HepG2 (cell line): ENCODE measurements around the gene OSM. TPM values are rescaled to one million over a fixed set of nuclear protein-coding genes. Genes with fewer than 3 reads are reported as not detected.

Source experiments
- CENPT ChIP-seq: sonication (generic); formaldehyde crosslinking; IDR thresholded peaks from 2 replicates; pipeline ENCODE4 v1.8.0; 2022; ENCODE audit warnings: low read depth, mild to moderate bottlenecking, moderate library complexity, missing genetic modification reagents
- ETV6 ChIP-seq: sonication (generic); formaldehyde crosslinking; conservative IDR thresholded peaks from 2 replicates; pipeline ENCODE4 v1.4.0; 2020; ENCODE audit warnings: missing genetic modification reagents
- FOXO4 ChIP-seq: sonication (generic); formaldehyde crosslinking; conservative IDR thresholded peaks from 2 replicates; pipeline ENCODE4 v1.8.1; 2023; ENCODE audit warnings: missing genetic modification reagents
- HHEX ChIP-seq: IDR thresholded peaks from 2 replicates; pipeline ENCODE4 v1.6.1; 2016; ENCODE audit warnings: control low read depth
- JUNB ChIP-seq: sonication (generic); formaldehyde crosslinking; IDR thresholded peaks from 2 replicates; pipeline ENCODE4 v1.8.0; 2022; ENCODE audit warnings: missing genetic modification reagents, mild to moderate bottlenecking, borderline replicate concordance
- KLF11 ChIP-seq: IDR thresholded peaks from 2 replicates; pipeline ENCODE4 v1.6.1; 2016; ENCODE audit warnings: missing compliant biosample characterization
- KMT2B ChIP-seq: IDR thresholded peaks from 2 replicates; pipeline ENCODE4 v1.6.1; 2016; ENCODE audit warnings: missing genetic modification reagents, missing compliant biosample characterization
- MEF2D ChIP-seq: sonication (generic); formaldehyde crosslinking; IDR thresholded peaks from 2 replicates; pipeline ENCODE4 v1.5.1; 2020; ENCODE audit warnings: mild to moderate bottlenecking, missing genetic modification reagents
- PHF8 ChIP-seq: sonication (generic); formaldehyde crosslinking; IDR thresholded peaks from 2 replicates; pipeline ENCODE4 v1.5.0; 2020; ENCODE audit warnings: missing genetic modification reagents
- RARA ChIP-seq: IDR thresholded peaks from 2 replicates; pipeline ENCODE4 v1.6.1; 2016; ENCODE audit warnings: missing genetic modification reagents, missing compliant biosample characterization
- SP4 ChIP-seq: sonication (generic); formaldehyde crosslinking; IDR thresholded peaks from 2 replicates; pipeline ENCODE4 v1.8.1; 2023; ENCODE audit warnings: mild to moderate bottlenecking, missing genetic modification reagents
- SUZ12 ChIP-seq: fragments of 150-350 bp; IDR thresholded peaks from 2 replicates; pipeline ENCODE4 v1.6.1; 2014; ENCODE audit warnings: low read depth, low read length
- ZBTB7A ChIP-seq: sonication (generic); formaldehyde crosslinking; IDR thresholded peaks from 2 replicates; pipeline ENCODE4 v1.8.0; 2022; ENCODE audit warnings: mild to moderate bottlenecking, missing genetic modification reagents
- ZNF431 ChIP-seq: sonication (generic); formaldehyde crosslinking; IDR thresholded peaks from 2 replicates; pipeline ENCODE4 v1.9.0; 2022; ENCODE audit warnings: missing genetic modification reagents, low read depth, mild to moderate bottlenecking, borderline replicate concordance
- ZNF460 ChIP-seq: sonication (generic); formaldehyde crosslinking; IDR thresholded peaks from 2 replicates; pipeline ENCODE4 v1.5.1; 2020; ENCODE audit warnings: missing genetic modification reagents, mild to moderate bottlenecking, borderline replicate concordance
- polyA plus RNA-seq, 8 experiments: library from polyadenylated mRNA; depleted of rRNA in 3 of 8; stranded (reverse) in 7 of 8; unstranded in 1 of 8; fragments of >200 nt; fragmentation: Illumina TruSeq in 4 of 8; extraction: Trizol in 4 of 8; gene quantifications; 2 replicates each; pipeline versions ENCODE4 v1.2.1 to v1.2.3, GENCODE V29; 2011 to 2016; ENCODE audit warnings: low read depth in 4 of 8, missing spikeins in 1 of 8, mixed read lengths in 1 of 8; ENCODE audit not compliant: insufficient read depth in 1 of 8
- total RNA-seq, 5 experiments: library from RNA; depleted of rRNA; stranded (reverse); fragments of >200 nt; fragmentation: Illumina TruSeq; extraction: Trizol; gene quantifications; 2 replicates each; pipeline ENCODE4 v1.2.3, GENCODE V29; 2016; ENCODE audit warnings: low read depth in 1 of 5
- TF ChIP-seq, protein P1 (sequence below): sonication (generic); formaldehyde crosslinking; IDR thresholded peaks from 2 replicates; pipeline ENCODE4 v1.9.0; 2021; ENCODE audit warnings: missing genetic modification reagents, borderline replicate concordance
- TF ChIP-seq, protein P2 (sequence below): sonication (generic); formaldehyde crosslinking; IDR thresholded peaks from 2 replicates; pipeline ENCODE4 v1.4.0; 2020; ENCODE audit warnings: missing genetic modification reagents
- TF ChIP-seq, protein P3 (sequence below): sonication (generic); formaldehyde crosslinking; IDR thresholded peaks from 2 replicates; pipeline ENCODE4 v1.8.0; 2022; ENCODE audit warnings: missing genetic modification reagents, low read depth, mild to moderate bottlenecking, borderline replicate concordance
- TF ChIP-seq, protein P4 (sequence below): IDR thresholded peaks from 2 replicates; pipeline ENCODE4 v1.6.1; 2012; ENCODE audit warnings: low read depth, low read length, improper control_type of control experiment
- TF ChIP-seq, protein P5 (sequence below): sonication (generic); formaldehyde crosslinking; IDR thresholded peaks from 2 replicates; pipeline ENCODE4 v1.5.0; 2020; ENCODE audit warnings: missing genetic modification reagents

The OSM gene
- total and polyA plus RNA-seq, 2 of the 13 experiments (the other 11 are each of a cell fraction or from before 2014, with no cell fraction given): not detected

DNA sequence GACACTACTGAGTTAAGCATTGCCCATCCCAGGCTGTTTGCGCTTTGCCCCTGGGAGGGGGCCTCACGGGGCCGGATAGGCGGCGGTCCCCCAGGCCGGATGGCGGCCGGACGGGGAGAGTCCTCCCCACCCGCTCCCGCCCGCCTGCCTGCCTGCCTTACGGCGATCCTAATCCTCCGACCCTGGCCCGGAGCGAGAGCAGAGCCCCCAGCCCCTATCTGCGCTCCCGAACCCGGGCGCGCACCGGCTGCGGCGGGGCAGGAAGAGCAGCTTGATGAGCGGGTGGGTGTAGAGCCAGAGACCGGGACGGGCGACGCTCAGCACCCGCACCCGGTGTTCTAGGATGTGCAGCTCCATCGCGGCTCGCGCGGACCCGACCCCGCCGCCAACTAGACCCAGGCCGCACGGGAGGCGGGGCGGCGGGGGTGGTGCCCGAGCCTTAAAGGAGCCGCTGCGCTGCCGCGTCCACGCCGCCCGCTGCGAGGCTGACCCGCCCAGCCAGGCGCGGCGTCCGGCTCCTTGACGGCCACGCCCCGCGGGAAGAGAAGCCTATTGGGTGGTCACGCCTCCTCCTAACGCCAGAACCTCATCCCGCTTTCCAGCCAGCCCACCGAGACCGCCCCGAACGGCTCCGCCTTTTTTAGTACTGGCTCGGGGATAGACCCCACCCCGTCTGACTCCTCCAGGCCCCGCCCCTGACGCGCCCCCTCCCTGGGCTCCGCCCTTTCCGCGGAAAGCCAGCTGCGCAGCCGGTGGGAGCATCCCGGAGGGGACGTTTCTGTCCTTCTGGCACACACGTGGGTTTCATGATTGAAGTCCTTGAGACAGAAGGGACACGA is 22.7 kb upstream of the OSM start, which contains the start of gene CASTOR1 (continued):
- TF ChIP-seq, protein P1, sequence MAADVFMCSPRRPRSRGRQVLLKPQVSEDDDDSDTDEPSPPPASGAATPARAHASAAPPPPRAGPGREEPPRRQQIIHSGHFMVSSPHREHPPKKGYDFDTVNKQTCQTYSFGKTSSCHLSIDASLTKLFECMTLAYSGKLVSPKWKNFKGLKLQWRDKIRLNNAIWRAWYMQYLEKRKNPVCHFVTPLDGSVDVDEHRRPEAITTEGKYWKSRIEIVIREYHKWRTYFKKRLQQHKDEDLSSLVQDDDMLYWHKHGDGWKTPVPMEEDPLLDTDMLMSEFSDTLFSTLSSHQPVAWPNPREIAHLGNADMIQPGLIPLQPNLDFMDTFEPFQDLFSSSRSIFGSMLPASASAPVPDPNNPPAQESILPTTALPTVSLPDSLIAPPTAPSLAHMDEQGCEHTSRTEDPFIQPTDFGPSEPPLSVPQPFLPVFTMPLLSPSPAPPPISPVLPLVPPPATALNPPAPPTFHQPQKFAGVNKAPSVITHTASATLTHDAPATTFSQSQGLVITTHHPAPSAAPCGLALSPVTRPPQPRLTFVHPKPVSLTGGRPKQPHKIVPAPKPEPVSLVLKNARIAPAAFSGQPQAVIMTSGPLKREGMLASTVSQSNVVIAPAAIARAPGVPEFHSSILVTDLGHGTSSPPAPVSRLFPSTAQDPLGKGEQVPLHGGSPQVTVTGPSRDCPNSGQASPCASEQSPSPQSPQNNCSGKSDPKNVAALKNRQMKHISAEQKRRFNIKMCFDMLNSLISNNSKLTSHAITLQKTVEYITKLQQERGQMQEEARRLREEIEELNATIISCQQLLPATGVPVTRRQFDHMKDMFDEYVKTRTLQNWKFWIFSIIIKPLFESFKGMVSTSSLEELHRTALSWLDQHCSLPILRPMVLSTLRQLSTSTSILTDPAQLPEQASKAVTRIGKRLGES (CRISPR knock-in tag): no peak
- TF ChIP-seq SUZ12: no peak
- peak; percentile 92 for TF ChIP-seq SP4 (CRISPR knock-in tag)
- TF ChIP-seq, protein P2, sequence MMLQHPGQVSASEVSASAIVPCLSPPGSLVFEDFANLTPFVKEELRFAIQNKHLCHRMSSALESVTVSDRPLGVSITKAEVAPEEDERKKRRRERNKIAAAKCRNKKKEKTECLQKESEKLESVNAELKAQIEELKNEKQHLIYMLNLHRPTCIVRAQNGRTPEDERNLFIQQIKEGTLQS (CRISPR knock-in tag): no peak
- no peak for TF ChIP-seq ETV6
- no peak for TF ChIP-seq KMT2B (CRISPR knock-in tag)
- TF ChIP-seq ZNF431 (CRISPR knock-in tag): no peak
- TF ChIP-seq CENPT (CRISPR knock-in tag): no peak
- TF ChIP-seq, protein P3, sequence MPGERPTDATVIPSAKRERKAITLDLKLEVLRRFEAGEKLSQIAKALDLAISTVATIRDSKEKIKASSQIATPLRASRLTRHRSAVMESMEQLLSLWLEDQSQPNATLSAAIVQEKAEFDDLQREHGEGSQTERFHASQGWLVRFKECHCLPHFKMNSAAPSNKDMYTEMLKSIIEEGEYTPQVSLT (CRISPR knock-in tag): no peak
- TF ChIP-seq RARA (CRISPR knock-in tag): no peak
- no peak for TF ChIP-seq KLF11 (CRISPR knock-in tag)
- TF ChIP-seq, protein P4, sequence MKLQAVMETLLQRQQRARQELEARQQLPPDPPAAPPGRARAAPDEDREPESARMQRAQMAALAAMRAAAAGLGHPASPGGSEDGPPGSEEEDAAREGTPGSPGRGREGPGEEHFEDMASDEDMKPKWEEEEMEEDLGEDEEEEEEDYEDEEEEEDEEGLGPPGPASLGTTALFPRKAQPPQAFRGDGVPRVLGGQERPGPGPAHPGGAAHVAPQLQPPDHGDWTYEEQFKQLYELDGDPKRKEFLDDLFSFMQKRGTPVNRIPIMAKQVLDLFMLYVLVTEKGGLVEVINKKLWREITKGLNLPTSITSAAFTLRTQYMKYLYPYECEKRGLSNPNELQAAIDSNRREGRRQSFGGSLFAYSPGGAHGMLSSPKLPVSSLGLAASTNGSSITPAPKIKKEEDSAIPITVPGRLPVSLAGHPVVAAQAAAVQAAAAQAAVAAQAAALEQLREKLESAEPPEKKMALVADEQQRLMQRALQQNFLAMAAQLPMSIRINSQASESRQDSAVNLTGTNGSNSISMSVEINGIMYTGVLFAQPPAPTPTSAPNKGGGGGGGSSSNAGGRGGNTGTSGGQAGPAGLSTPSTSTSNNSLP: no peak
- TF ChIP-seq MEF2D (CRISPR knock-in tag): no peak
- no peak for TF ChIP-seq HHEX
- TF ChIP-seq ZBTB7A (CRISPR knock-in tag): peak; percentile 61; the same call in 1 of the 2 replicates
- no peak for TF ChIP-seq ZNF460 (CRISPR knock-in tag)
- TF ChIP-seq FOXO4: no peak
- peak; percentile 67 for TF ChIP-seq PHF8 (CRISPR knock-in tag)
- TF ChIP-seq, protein P5, sequence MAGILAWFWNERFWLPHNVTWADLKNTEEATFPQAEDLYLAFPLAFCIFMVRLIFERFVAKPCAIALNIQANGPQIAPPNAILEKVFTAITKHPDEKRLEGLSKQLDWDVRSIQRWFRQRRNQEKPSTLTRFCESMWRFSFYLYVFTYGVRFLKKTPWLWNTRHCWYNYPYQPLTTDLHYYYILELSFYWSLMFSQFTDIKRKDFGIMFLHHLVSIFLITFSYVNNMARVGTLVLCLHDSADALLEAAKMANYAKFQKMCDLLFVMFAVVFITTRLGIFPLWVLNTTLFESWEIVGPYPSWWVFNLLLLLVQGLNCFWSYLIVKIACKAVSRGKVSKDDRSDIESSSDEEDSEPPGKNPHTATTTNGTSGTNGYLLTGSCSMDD (CRISPR knock-in tag): no peak
- TF ChIP-seq JUNB (CRISPR knock-in tag): no peak
